GM23338 (cell line): ENCODE data around the gene JPH3. TPM values are rescaled to one million over a fixed set of nuclear protein-coding genes. Genes with fewer than 3 reads are reported as not detected.

ENCODE experiments used
- ATAC-seq: fragments of 200-7000 bp; cut with Tn5 transposase; 3 replicates; pipeline ENCODE4 v1.9.1; 2020
- DNase-seq: peaks from one replicate; pipeline ENCODE4 v3.0.0-alpha.2; 2015; ENCODE audit warnings: low spot score
- H2AFZ ChIP-seq: fragments of 200-600 bp; sonication (generic); 2 replicates; pipeline ENCODE4 v1.8.0; 2016; ENCODE audit warnings: antibody characterized with exemption, mild to moderate bottlenecking, moderate library complexity
- H3F3A ChIP-seq: fragments of 200-600 bp; sonication (generic); replicated peaks from 2 replicates; pipeline ENCODE4 v1.8.0; 2017; ENCODE audit warnings: antibody characterized with exemption, mixed run types, low read depth
- H3K27ac ChIP-seq: fragments of 200-600 bp; sonication (generic); 2 replicates; pipeline ENCODE4 v1.6.1; 2016; ENCODE audit warnings: low read depth
- H3K27me3 ChIP-seq: fragments of 200-600 bp; sonication (generic); 2 replicates; pipeline ENCODE4 v1.8.0; 2016; ENCODE audit warnings: mild to moderate bottlenecking, mixed run types, moderate library complexity; ENCODE audit not compliant: insufficient read depth
- H3K36me3 ChIP-seq: fragments of 200-600 bp; sonication (generic); 2 replicates; pipeline ENCODE4 v1.8.0; 2016; ENCODE audit warnings: mild to moderate bottlenecking; ENCODE audit not compliant: insufficient read depth
- H3K4me1 ChIP-seq: fragments of 200-600 bp; sonication (generic); 2 replicates; pipeline ENCODE4 v1.8.0; 2016; ENCODE audit warnings: mild to moderate bottlenecking, moderate library complexity; ENCODE audit not compliant: insufficient read depth
- H3K4me2 ChIP-seq: fragments of 200-600 bp; sonication (generic); 2 replicates; pipeline ENCODE4 v1.7.1; 2017; ENCODE audit warnings: mixed run types
- H3K4me3 ChIP-seq: fragments of 200-600 bp; sonication (generic); 2 replicates; pipeline ENCODE4 v1.6.1; 2016; ENCODE audit warnings: mixed run types
- H3K79me2 ChIP-seq: fragments of 200-600 bp; sonication (generic); replicated peaks from 2 replicates; pipeline ENCODE4 v1.8.0; 2017; ENCODE audit warnings: mild to moderate bottlenecking; ENCODE audit not compliant: insufficient read depth
- H3K9me2 ChIP-seq: fragments of 200-600 bp; sonication (generic); 2 replicates; pipeline ENCODE4 v1.8.0; 2017; ENCODE audit not compliant: insufficient read depth
- H4K20me1 ChIP-seq: fragments of 200-600 bp; sonication (generic); replicated peaks from 2 replicates; pipeline ENCODE4 v1.8.0; 2017; ENCODE audit warnings: mild to moderate bottlenecking; ENCODE audit not compliant: insufficient read depth
- H3K27ac Mint-ChIP-seq: 2 replicates; pipeline ENCODE4 v1.8.0; 2020; ENCODE audit warnings: inconsistent platforms, mild to moderate bottlenecking, moderate library complexity, mixed read lengths
- H3K27me3 Mint-ChIP-seq: 3 replicates; pipeline ENCODE4 v1.8.0; 2022; ENCODE audit warnings: low read depth, mild to moderate bottlenecking, moderate library complexity, mixed read lengths, inconsistent platforms; ENCODE audit not compliant: insufficient read depth, poor library complexity
- H3K36me3 Mint-ChIP-seq: 3 replicates; pipeline ENCODE4 v1.8.0; 2021; ENCODE audit warnings: low read depth, mild to moderate bottlenecking, inconsistent platforms, moderate library complexity, mixed read lengths
- H3K4me1 Mint-ChIP-seq: 3 replicates; pipeline ENCODE4 v1.8.0; 2020; ENCODE audit warnings: mild to moderate bottlenecking, inconsistent platforms, mixed read lengths
- H3K4me3 Mint-ChIP-seq: 3 replicates; pipeline ENCODE4 v1.8.0; 2021; ENCODE audit warnings: moderate library complexity, mild to moderate bottlenecking, inconsistent platforms, mixed read lengths
- H3K9me3 Mint-ChIP-seq: 3 replicates; pipeline ENCODE4 v1.8.0; 2020; ENCODE audit warnings: moderate library complexity, mild to moderate bottlenecking, inconsistent platforms, mixed read lengths
- CREB1 ChIP-seq: fragments of 250-450 bp; sonication (Bioruptor Pico); IDR thresholded peaks from 2 replicates; pipeline ENCODE4 v1.5.0; 2020; ENCODE audit warnings: low read depth, mild to moderate bottlenecking, moderate library complexity
- ETS1 ChIP-seq: IDR thresholded peaks from 2 replicates; pipeline ENCODE4 v1.6.1; 2016; ENCODE audit warnings: antibody characterized with exemption
- EZH2 ChIP-seq: fragments of 200-600 bp; sonication (generic); IDR thresholded peaks from one replicate; pipeline ENCODE4 v1.8.0; 2017; ENCODE audit warnings: antibody characterized with exemption, mild to moderate bottlenecking, low read depth; ENCODE audit not compliant: unreplicated experiment
- EZH2phosphoT487 ChIP-seq: fragments of 200-600 bp; sonication (generic); IDR thresholded peaks from one replicate; pipeline ENCODE4 v1.8.1; 2018; ENCODE audit warnings: antibody characterized with exemption; ENCODE audit not compliant: unreplicated experiment
- NANOG ChIP-seq: IDR thresholded peaks from 2 replicates; pipeline ENCODE4 v1.6.1; 2016; ENCODE audit warnings: antibody characterized with exemption, borderline replicate concordance
- REST ChIP-seq: IDR thresholded peaks from one replicate; pipeline ENCODE4 v1.6.1; 2018; ENCODE audit warnings: antibody characterized with exemption; ENCODE audit not compliant: unreplicated experiment
- STAT1 ChIP-seq: IDR thresholded peaks from one replicate; pipeline ENCODE4 v1.6.1; 2016; ENCODE audit warnings: antibody characterized with exemption; ENCODE audit not compliant: unreplicated experiment
- ZNF331 ChIP-seq: fragments of 250-450 bp; sonication (Bioruptor Pico); IDR thresholded peaks from 2 replicates; pipeline ENCODE4 v1.5.0; 2020; ENCODE audit warnings: low read depth, mild to moderate bottlenecking, moderate library complexity
- ZNF462 ChIP-seq: fragments of 250-450 bp; sonication (Bioruptor Pico); IDR thresholded peaks from 2 replicates; pipeline ENCODE4 v1.5.0; 2020; ENCODE audit warnings: mild to moderate bottlenecking, moderate library complexity
- polyA plus RNA-seq: library from polyadenylated mRNA; unstranded; fragments of >200 nt; fragmentation: Nextera tagmentation; extraction: Ambion mirVana; gene quantifications from 2 replicates; pipeline ENCODE4 v1.2.1, GENCODE V29; 2016
- total RNA-seq: library from RNA; depleted of rRNA; stranded (reverse); fragments of >200 nt; shearing (Covaris generic); gene quantifications from 2 replicates; pipeline ENCODE4 v1.2.3, GENCODE V29; 2014
- TF ChIP-seq, protein P1 (sequence below), 2 experiments: fragments of 200-600 bp in 1 of 2; sonication (generic) in 1 of 2; conservative IDR thresholded peaks; 2 replicates each; pipeline versions ENCODE4 v1.5.1 to v1.6.1; 2016 to 2017; ENCODE audit warnings: antibody characterized with exemption in 2 of 2, low read depth in 2 of 2, mild to moderate bottlenecking in 2 of 2, moderate library complexity in 1 of 2

Gene JPH3
- total and polyA plus RNA-seq, 2 experiments from 2014 or later, result 8.4 to 38.3 TPM

- TF ChIP-seq, protein P1, sequence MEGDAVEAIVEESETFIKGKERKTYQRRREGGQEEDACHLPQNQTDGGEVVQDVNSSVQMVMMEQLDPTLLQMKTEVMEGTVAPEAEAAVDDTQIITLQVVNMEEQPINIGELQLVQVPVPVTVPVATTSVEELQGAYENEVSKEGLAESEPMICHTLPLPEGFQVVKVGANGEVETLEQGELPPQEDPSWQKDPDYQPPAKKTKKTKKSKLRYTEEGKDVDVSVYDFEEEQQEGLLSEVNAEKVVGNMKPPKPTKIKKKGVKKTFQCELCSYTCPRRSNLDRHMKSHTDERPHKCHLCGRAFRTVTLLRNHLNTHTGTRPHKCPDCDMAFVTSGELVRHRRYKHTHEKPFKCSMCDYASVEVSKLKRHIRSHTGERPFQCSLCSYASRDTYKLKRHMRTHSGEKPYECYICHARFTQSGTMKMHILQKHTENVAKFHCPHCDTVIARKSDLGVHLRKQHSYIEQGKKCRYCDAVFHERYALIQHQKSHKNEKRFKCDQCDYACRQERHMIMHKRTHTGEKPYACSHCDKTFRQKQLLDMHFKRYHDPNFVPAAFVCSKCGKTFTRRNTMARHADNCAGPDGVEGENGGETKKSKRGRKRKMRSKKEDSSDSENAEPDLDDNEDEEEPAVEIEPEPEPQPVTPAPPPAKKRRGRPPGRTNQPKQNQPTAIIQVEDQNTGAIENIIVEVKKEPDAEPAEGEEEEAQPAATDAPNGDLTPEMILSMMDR (conservative IDR thresholded peaks at IDR 0.05; ENCODE audit: low read depth in 2 of 2), result no peak
- TF ChIP-seq STAT1 (no peak), ZNF331 (CRISPR knock-in tag) (no peak), ETS1 (no peak)
These were observed 20.5 kb downstream of the JPH3 start (continued) for GRCh38 chr16:87622756-87623319.

DNA sequence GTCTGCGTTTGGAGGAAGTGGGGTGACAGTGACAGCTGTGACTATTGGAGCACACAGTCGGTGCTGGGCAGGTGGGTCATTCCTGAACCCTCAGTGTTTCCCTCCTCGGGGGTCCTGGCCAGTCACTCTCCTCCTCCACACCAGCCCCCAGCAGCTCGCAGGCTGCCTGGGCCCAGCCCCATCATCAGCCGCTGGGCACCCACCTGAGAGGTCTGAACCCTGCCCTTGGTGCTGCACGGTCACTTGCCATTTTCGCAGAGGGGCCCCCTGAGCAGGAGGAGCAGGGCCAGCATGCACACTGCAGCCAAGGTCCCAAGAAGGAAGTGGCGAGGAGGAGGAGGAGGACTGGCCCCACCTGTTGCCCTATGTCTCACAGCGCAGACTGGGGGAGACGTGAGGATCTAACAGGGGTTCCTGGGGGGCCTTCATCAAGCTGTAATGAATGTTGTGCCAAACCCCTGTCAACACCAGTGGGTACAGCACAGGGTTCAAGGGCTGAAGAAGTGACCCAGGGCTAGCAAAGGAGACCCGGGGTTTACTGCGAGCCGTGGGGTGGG is 23.0 kb downstream of the JPH3 start:
- no peak overlapping the region for H3K4me2 ChIP-seq
- Mint-ChIP-seq H3K4me3 (no peak overlapping the region), H3K9me3 (no peaks in the 10 kb centered on the region), H3K27me3 (peaks cover 11% of the 10 kb centered on the region), H3K4me1 (peaks cover 22% of the 10 kb centered on the region), H3K36me3 (no peaks in the 10 kb centered on the region; the same call in 2 of the 3 replicates), H3K27ac (no peak overlapping the region)
- DNase-seq (no peak), ATAC-seq (no peak)
- no peak overlapping the region for H3K4me3 ChIP-seq
- H3F3A ChIP-seq, result no peaks in the 10 kb centered on the region
- H2AFZ ChIP-seq, result no peak overlapping the region
- no peaks in the 10 kb centered on the region for H3K36me3 ChIP-seq
- no peak overlapping the region for H3K27ac ChIP-seq
- no peaks in the 10 kb centered on the region; the same call in 1 of the 2 replicates for H3K4me1 ChIP-seq
- 0 out of 2 replicates have a peak, but pooled peaks cover 10% of the 10 kb centered on the region for H3K79me2 ChIP-seq
- no peaks in the 10 kb centered on the region for H3K27me3 ChIP-seq
- no peaks in the 10 kb centered on the region for H4K20me1 ChIP-seq
- no peaks in the 10 kb centered on the region for H3K9me2 ChIP-seq
- TF ChIP-seq ZNF462 (no peak), CREB1 (CRISPR knock-in tag) (no peak), STAT1 (no peak), NANOG (no peak), EZH2phosphoT487 (no peak), REST (no peak), ZNF331 (CRISPR knock-in tag) (no peak), EZH2 (no peak)
